Globus pallidus (tissue), 1 donor: ENCODE data around the gene ITGB2.
A peak's percentile ranks its signal among the peaks of the same experiment; 100 is the strongest.

ENCODE experiments used
- DNase-seq: peaks from one replicate; pipeline ENCODE4 v3.0.0-alpha.2; 2015; ENCODE audit warnings: low spot score

The ITGB2 gene

DNA sequence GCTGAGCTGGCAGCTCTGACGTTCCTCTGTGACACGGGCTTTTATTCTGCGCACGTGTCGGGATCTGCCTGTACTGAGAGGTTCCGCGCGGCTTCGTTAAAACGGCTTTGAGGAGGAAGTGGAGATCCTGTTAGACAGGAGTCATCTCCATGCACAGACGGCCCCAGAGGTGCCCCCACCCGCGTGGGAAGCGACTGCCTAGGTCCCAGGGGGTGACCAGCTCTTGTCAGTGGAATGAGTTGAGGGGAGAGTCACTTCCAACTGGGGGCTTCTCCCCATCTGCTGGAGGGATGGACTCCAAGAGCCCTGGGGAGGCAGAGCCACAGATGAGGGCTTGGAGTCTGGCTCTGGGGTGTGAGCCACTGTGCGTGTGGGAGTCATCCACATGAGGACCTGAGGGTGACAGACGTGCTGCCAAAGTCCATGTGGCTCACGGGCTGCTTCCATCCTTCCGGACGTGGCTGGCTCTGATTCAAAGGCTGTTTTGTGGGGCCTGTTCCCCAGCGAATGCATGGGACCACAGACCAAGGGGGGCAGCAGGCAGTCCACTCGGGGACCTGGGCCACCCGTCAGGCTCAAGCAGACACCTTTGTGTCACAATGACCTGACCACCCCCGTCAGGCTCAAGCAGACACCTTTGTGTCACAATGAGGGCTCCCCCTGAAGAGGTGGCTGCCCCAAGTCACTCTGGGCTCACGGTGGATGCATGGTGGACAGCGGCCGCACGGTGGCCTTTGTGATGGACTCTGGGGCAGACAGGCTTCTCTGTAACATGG is 74.0 kb downstream of the ITGB2 start:
- no peak for DNase-seq

DNA sequence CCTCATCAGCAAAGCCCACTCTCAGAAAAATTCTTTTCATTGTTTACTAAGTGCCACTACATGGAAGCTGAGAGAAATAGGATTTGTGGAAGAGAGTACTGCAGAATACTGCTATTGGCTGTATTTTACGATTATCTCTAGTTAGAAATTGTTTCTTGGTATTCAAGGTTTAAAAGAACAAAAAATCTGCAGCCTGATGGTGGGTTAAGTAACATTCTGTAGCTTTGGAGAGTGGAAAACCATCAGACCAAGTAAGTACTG is 74.5 kb downstream of the ITGB2 start:
- no peak for DNase-seq

DNA sequence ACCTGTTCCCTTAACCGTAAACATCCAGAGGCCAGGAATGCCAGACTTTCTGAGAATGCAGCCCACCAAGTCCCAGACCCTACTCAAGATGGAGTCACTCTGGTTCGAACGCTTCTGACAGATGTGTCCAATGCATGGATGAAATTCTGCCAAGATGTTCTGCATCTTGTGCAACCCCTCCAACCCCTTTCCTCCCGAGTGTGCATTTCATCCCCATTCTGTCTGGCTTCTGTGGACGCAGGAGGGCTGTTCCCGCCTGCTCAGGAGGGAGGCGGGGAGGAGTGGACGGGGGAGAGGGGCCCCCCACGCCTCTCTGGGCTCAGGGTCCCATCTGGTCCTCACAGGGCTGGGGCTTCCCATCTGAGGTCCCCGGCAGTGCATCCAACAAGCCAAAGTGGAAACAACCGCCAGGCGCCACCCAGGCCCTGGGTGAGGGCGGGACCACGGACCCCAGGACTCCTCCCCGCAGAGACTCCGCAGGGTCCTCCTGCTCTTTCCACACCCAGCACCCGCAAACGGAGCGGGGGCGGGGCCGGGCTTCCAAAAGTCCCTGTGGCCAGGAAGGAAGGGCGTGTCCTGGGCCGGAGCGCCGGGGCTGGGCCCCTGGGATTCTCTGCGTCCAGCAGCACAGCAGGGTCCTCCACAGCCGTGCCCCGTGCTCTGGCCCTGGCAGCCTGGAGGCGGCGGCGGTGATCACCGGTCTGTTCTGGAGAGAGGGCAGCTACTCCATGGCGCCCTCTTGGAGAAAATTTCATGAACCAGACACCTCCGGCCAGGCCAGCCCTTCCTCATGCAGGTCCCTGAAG is 75.1 kb downstream of the ITGB2 start:
- peak; percentile 44 for DNase-seq

DNA sequence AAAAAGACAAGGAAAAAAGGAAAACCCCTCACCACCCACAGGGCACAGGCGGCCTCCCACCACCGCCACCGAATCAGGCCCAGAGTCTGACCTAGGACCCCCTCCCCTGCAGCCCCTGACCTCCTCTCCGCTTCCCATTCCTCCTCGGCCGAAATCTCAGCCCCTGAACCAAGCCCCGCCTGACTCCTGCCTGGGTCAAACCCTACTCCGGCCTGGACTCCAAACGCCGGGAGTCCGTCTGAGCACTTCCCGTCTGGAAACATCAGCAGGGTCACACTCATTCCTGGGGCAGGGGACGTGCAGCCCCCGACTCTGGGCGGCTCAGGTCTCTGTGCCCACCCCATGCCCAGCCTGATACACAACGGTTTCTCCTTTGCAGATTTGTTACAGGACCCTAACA is 76.4 kb downstream of the ITGB2 start:
- DNase-seq = no peak

DNA sequence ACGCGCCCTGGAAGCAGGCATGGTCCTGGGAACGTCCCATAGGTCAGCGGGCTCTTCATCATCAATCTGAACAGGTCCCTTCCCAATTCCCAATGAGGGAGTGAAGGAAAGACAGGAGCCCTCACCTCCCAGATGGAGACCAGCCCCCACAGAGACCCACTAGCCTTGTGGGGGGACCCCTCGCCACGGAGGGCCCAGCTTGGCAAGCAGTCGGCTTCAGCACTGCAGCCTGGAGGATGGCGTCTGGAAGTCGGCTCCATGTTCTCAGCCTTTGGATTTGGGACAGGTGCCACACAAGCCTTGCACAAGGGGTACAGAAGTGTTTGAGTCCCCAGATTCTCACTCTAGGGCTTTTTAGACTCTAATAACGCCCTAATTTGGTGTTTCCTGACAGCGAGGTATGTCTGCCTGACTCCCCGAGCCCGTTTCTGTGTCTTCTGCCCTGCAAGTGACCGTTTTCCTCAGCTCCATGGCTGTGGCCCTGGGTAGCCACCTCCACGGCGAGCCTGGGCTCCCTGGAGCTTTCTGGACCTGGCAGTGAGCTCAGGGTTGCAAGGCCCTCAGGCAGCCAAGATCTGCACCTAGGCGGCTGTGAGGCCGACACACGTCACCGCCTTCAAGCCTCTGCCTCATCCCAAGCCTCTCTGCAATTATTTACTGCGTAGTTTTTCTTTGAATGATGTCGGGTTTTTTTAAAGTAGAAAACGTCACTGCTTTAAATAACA is 77.8 kb downstream of the ITGB2 start:
- no peak for DNase-seq

DNA sequence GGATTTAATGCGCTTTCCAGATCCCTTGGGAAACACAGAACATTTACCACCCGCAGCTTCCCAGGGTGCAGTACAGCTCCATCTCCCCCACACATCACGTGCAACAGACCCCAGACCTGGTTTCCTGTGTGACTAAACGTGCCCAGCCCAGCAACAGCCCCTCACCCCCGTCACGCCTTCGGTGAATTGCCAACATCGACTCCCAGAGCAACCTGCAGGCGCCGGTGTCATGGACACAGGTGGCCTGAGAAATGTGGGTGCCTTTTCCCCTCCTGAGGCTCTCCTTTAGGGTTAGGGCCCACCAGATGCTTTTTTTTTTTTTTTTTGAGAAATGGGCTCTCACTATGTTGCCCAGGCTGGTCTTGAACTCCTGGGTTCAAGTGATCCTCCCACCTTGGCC is 78.6 kb downstream of the ITGB2 start:
- no peak for DNase-seq

DNA sequence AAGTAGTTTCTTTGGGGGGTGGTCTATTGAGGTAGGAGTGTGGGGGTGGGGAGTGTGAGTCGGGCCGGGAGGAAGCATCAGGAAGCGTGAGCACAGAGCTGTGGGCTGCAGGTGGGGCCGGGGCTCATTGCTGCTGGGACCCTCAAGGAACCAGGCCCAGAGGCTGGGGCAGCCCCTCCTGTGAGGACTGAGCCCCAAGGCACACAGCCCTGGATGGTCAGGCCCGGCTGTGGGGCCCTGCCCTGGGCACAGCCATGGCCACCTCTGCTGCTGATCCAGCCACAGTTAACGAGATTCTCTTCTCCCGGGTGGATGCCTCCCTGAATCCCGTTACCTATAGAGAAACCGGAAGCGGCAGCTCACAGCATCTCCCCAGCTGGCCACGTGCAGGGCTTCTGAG is 79.9 kb downstream of the ITGB2 start:
- DNase-seq = no peak

DNA sequence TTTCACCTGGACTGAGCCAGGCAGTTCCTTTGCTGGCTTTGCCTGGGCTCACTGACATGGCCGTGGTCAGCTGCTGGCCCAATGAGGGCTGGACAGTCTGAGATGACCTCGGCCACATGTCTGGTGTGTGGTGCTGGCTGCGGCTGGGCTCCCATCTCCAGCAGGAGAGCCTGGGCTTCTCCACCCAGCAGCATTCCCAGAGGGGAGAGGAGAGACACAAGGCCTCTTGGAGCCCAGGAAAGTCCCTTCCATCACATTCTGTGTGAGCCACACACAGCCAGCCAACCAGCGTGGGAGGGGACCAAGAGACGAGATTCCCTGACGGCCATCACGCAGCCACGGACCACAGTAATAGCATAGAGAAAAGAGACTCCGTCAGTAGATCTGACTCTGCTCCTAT is 81.7 kb downstream of the ITGB2 start:
- DNase-seq = no peak

DNA sequence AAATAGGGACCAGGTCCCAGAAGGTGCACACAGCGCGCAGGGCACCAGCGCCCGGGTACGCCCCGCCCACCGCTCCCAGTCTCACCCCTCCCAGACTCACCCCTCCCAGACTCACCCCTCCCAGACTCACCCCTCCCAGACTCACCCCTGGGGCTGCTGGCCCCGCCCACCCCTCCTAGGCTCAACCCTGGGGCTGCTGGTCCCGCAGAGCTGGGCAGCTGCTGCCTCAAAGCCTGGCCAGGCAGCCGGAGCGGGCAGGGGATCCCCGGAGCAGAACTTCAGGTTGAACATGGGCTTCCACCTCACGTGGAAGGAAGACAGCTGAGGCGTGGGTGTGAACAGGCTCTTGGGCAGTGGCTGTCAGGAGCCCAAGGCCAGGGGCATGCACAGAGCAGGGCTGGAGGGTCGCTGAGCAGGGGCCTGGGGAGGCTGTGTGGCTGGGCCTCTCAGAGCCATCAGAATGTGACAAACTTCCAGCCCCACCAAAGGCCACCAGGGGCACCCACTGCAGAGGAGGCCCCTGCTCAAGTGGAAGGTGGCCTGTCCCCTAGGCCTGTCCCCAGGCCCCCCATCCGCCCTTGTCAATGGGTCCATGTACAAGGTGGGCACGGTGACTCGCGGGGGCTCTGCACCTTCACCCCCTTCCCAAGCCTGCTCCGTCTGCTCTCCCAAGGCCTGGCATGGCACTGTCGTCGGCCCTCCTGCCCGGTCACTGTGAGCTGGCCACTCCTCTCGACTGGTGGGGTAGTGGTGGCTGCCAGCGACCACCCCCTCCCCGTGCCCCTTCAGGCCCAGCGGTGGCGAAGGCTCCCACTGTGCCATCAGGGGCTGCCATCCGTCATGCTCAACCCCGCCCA is 82.4 kb downstream of the ITGB2 start:
- DNase-seq = no peak

DNA sequence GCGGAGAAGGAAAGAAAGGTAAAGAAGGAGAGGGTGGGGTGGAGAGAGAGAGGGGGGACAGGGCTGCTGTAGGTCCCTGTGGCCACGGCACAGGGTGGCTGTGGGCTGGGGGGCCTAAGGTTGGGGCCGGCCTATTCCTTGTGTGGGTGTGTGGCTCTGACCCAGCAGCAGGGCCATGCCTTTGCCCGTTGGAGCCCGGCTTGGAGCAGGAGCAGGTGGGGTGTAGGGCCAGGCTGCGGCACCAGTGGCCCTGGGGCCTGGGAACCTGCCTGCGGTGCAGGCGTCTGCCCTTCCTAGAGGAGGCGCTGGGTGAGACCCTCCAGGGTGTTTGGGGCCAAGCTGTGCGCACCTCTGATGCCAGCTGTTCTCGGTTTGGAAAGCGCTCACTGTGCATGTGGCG is 83.2 kb downstream of the ITGB2 start:
- no peak for DNase-seq

DNA sequence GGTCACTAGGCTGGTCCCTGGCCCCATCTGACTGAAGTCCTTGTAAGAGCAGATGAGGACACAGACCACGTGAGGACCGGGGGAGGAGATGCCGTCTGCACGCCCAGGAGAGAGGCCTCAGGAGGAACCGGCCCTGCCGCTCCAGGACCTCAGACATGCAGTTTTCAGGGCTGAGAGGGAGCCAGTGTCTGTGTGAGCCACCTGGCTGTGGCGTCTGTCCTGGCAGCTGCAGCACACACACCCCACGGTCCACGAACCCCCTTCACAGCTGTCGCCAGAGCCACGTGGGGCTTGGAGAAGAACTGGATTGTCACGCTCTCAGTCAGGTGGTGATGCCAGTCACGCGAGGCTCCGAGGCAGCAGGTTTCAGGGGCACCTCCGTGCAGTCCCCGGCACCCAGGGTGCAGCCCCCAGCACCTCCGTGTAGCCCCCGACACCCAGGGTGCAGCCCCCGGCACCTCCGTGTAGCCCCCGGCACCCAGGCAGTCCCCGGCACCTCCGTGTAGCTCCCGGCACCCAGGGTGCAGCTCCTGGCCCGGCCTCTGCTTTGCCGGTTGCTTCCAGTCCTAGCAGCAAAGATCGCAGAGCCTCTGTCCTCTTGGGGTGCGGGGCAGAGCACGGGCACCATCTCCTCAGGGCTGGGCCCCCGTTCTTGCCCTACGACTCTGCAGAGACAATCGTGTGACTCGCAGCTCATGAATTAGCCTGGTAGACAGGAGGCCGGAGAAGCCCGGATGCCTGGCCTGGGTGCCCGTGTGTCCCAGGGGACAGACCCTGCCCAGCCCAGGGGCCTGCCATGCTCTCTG is 83.8 kb downstream of the ITGB2 start:
- no peak for DNase-seq

DNA sequence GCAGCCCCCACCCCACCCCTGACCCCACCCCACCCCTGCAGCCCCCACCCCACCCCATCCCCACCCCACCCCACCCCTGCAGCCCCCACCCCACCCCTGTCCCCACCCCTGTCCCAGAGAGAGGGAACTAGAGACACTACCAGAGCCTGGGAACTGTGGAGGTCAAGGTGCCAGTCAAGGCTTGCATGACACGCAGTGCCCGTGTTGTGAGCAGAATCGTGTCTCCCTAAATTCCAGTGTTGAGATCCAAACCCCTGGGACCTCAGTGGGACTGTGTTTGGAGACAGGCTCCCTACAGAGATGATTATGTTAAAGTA is 84.4 kb downstream of the ITGB2 start:
- DNase-seq = no peak
